HG03378 (cell line): ENCODE results near the gene CDC25B.
"Not testable (repeated sequence)": the region's sequence is repeated elsewhere in the genome, so short reads cannot be mapped to it uniquely, and the experiment has no call there.

Source experiments
- ATAC-seq: cut with Tn5 transposase; IDR thresholded peaks from one replicate; pipeline ENCODE4 v1.9.1; 2021; ENCODE audit warnings: mild to moderate bottlenecking, moderate library complexity; ENCODE audit not compliant: unreplicated experiment

CDC25B gene

DNA sequence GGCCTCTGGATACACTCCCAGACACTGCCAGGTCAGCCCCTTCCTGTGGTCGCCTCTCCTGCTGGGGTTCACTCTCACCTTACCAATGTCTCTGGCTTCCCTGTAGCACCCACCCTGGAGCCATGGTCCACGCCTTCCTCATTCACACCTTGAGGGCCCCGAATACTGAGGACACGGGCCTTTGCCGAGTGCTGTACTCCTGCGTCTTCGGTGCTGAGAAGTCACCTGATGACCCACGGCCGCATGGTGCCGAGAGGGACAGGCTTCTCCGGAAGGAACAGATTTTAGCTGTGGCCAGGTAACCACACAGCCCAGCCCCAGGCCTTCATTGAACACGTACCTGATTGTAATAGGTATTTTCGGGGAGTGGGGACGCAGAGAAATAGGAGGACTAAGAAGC, 25.9 kb downstream of the CDC25B start:
- no peak for ATAC-seq

DNA sequence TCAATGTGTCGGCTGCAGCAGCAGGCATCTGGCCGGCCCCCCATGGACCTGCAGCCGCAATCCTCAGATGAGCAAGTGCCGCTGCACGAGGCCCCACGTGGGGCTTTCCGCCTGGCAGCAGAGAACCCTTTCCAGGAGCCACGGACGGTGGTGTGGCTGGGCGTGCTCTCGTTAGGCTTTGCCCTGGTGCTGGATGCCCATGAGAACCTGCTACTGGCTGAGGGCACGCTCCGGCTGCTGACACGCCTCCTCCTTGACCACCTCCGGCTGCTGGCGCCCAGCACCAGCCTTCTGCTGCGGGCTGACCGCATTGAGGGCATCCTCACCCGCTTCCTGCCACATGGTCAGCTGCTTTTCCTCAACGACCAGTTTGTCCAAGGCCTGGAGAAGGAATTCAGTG, 27.8 kb downstream of the CDC25B start:
- ATAC-seq, result no peak

DNA sequence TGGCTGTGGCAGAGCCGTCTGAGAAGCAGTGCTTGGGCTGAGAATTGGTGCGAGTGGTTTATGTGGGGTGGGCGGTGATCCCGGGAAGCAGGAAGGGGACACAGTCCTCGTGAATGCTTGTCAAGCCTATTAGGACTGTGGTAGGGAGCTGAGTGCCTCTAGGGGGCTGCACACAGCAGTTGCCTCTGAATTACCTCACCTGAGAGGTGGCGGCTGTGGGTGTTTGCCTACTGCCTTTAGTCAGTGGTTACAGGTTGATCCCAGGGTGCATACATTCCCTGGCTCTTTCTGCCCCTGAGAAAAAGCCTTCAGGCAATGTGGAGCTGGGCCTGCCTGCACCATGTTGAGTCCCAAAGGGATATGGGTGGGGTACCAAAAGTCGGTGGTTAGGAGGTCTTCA, 29.4 kb downstream of the CDC25B start:
- no peak for ATAC-seq

DNA sequence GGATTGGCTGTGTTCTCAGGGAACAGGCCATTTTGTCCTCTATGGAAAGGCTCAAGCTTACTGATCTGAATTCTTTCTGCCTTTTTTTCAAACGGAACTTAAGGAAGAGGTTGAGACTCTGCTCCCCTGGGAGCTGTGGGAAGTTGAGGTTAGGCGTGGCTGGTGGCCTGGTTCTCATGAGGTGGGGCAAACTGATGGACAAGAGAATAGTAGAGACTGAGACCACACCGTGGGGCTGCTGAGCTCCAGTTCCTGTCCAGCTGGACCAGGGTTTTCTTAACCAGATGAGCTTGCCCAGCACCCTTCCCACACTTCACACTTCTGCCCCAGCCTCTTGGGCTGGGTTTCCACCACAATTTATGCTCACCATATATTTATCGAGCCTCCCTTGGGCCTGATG, 30.3 kb downstream of the CDC25B start:
- no peak for ATAC-seq

DNA sequence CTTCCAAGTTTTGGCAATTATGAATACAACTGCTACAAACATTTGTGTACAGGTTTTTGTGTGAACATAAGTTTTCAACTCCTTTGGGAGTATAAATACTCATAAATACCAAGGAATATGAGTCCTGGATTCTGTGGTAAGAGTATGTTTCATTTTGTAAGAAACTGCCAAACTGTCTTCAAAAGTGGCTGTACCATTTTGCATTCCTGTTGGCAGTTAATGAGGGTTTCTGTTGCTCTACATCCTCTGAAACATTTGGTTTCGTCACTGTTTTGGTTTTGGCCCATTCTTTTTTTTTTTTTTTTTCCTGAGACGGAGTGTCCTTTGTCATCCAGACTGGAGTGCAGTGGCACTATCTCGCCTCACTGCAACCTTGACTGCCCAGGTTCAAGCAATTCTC, 32.7 kb downstream of the CDC25B start:
- no peak for ATAC-seq

DNA sequence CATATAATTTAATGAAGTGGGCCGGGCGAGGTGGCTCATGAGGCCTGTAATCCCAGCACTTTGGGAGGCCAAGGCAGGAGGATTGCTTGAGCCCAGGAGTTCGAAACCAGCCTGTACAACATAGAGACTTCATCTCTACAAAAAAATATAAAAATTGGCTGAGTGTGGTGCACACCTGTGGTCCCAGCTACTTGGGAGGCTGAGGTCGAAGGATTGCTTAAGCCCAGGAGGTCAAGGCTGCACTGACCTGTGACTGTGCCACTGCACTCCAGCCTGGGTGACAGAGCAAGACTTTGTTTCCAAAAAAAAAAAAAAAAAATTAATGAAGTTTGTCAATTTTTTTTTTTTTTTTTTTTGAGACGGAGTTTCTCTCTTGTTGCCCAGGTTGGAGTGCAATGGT, 33.8 kb downstream of the CDC25B start:
- ATAC-seq, result not testable (repeated sequence)

DNA sequence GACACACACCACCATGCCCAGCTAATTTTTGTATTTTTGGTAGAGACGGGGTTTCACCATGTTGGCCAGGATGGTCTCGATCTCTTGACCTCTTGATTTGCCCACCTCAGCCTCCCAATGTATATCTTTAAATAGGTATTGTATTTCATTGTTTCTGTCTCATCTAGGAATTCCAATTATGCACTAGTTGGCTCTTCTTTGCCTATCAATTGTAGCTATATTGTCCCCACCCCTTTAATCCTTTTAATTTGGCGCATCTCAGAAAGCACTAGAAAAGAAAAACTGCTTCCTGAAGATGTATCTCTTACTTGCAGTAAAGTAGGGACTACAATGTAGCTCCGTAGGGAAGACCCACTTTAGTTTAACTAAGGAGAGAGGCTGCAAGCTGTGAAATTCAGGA, 40.0 kb downstream of the CDC25B start:
- no peak for ATAC-seq

DNA sequence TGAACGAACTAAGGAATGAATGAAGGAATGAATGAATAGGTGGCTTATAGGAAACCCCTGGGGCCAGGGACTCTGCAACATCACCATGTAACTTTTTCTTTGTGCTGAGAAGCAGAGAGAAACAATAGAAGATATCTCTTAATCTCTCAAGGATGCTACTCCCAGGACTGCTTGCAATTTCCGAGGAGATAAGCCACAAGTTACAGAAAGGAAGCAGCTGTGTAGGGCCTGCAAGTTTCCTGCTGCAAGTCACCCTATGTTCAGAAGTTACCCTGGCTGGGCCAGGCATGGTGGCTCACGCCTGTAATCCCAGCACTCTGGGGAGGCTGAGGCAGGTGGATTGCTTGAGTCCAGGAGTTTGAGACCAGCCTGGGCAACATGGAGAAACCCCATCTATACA, 43.2 kb downstream of the CDC25B start:
- ATAC-seq, result no peak

DNA sequence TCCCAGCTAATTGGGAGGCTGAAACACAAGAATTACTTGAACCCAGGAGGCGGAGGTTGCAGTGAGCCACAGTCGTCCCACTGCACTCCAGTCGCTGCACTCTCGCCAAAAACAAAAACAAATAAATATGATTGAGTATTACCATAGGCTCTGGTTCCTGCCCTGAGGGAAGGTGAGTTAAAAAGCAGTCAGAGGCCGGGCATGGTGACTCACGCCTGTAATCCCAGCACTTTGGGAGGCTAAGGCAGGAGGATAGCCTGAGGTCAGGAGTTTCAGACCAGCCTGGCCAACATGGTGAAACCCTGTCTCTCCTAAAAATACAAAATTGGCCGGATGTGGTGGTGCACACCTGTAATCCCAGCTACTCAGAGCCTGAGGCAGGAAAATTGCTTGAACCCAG, 44.1 kb downstream of the CDC25B start:
- not testable (repeated sequence) for ATAC-seq

DNA sequence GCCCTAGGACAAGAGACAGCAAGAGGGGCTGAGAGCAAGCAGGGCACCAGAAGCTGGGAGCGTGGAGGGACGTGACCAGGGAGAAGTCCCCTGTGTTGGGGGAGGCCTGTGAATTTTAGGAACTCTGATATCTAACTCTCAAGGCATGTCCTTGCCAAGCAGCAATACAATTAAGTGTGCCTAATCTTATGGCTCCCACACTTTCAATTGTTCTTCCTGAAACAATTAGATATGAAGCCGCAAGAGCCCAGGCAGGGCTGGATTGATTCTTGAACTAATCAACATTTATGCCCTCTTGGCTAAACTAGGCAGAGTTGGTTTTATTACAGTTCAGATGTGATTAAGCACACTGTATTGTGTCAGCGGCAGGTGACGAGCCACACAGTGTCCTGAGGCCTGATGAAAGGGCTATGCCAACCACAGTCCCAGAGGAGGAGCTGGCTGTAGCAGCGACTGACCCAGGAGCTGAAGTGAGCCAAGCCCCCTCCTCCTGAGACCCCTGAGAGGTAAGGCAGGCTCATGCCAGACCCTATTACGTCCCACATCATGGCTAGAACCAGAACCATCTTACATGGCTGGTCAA, 46.3 kb downstream of the CDC25B start:
- ATAC-seq, result no peak

DNA sequence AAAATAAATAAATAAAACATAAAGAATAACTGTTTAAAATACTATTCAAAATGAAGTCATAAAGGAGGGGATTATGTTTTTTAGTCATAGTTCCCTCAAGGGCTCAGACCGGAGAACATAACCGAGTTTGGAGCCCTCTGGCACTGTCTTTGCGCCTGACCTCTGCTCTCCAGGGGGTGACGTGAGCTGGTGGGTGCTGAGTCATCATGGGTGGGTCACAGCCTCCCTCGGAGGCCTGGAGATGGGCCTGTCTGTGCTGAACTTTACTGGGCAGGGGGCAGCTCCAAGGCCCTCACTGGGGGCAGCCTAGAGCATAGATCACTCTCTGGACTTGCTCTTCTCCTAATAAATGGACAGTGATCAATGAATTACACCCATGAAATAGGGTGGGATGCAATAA, 47.4 kb downstream of the CDC25B start:
- no peak for ATAC-seq

DNA sequence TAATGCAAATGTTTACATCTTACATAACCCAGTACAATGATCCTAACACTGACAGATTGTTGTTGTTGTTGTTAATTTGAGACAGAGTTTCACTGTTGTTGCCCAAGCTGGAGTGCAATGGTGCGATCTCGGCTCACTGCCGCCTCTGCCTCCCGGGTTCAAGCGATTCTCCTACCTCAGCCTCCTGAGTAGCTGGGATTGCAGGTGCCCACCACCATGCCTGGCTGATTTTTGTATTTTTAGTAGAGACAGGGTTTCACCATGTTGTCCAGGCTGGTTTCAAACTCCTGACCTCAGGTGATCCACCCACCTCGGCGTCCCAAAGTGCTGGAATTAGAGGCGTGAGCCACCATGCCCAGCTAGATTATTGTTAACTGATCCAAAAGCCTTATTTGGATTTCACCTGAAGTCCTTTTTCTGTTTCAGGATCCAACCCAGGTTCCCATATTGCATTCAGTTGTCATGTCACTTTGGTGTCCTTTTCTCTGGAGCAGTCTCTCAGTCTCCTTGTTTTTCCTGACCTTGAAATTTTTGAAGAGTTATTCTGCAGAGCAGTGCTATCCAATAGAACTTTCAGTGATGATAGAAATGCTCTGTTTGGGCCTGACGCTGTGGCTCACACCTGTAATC, 48.0 kb downstream of the CDC25B start:
- ATAC-seq, result not testable (repeated sequence)

DNA sequence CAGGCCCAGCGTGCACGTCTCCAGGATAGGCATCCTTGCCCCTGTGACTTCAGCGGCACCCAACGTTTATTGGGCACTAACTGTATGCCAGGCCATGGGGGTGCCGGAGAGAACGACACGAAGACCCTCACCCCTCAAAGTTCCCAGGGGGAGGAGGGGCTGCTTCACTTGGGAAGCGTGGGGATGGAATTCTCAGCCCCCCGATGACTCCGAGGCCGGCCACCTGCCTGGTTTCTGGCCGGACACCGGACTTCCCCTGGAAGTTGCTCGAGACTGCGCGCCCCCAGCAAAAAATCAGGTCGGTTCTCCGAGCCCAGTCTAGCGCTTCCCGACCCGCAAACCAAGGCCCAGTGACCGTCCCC, 50.2 kb downstream of the CDC25B start:
- ATAC-seq, result no peak

DNA sequence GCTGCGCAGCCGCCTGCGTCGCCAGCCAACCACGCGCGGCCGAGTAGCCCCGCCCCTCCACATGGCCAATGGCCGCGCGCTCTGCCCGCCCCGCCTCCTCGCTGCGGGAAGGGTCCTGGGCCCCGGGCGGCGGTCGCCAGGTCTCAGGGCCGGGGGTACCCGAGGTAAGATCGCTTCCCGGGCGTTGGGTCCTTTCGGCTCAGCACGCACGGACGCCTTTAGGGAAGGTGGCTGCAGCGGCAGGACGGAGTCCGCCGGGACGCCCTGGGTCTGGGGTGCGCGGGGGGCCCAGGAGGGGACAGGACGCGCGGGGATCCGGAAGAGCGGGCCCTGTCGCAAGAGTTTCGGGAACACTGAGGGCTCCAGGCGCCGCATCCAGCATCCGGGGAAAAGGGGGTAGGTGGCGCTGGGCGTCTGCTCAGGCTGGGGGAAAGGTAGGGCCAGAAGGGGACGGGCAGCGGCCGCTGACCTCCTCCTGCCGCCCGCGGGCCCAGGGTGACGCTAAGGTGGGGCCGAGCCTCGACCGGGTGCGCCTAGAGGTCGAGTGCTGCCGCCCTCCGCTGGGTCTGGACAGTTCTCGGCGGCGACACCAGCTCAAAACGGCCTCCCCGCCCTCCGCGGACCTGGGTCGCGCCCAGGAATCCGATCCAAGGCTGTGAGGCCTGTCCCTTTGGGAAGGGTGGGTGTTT, 50.8 kb downstream of the CDC25B start, which contains the start of gene MAVS:
Gene MAVS, plus strand, starts transcription at position 95 of the 689 bp plus-strand sequence. CDS start 7,791 bp downstream, outside the sequence.
- peak; percentile 67 for ATAC-seq

DNA sequence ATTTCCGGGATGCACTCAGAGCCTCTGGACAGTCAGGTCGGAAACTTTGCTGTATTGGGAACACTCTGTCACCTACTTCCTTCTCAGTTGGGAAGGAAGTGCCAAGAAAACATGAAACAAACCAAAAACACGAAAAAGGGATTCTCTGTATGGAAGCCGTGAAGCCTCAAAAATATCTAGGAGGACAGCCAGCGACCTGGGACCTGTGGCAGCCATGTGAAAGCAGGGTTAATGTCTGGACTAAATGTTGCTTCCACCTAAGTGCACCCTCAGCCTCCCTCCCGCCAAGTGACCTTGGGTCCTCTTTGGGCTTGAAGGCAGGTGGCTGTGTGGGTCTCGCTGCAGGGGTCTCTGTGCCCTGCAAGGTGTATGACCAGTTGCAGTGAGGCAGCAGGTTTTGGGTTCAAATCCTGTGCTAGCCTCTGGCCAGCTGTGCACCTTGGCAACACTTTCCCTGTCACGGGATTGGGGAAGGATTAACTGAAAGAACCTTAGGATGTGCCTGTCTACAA, 51.4 kb downstream of the CDC25B start:
- ATAC-seq, result no peak

DNA sequence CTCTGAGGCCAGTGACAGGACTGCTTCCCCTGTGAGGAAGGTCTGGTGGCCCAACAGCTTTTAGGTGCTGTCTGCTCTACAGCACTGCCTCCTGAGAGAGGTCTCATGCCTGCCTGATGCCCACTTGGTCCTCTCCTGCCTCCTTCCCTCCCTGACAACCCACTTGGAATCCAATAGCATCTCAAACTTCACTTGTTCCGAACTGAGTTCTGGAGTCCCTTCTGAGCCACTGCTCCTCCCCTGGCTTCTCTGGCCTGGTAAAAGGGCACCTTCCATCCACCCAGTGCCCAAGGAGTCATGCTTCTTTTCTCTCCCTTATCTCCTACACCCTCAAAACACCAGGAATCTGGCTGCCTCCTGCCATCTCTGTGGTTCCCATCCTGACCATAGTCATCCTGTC, 52.5 kb downstream of the CDC25B start:
- no peak for ATAC-seq

DNA sequence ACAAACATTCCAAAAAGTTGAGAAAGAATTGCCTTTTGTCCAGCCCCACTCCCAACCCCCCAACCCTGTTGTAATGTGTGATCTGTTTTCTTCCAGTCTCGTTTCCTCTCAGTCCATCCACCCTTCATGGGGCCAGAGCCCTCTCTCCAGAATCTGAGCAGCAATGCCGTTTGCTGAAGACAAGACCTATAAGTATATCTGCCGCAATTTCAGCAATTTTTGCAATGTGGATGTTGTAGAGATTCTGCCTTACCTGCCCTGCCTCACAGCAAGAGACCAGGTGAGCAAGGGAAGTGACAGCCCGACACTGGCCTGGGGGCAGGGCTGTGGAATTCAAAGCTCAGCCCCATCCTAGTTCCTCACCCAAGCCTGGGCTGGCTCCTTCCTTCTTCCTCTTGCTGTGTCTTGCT, 58.4 kb downstream of the CDC25B start:
- no peak for ATAC-seq
